ENCODE results near the gene TFF2. TPM values are rescaled to one million over a fixed set of nuclear protein-coding genes. Genes with fewer than 3 reads are reported as not detected.
A peak's percentile ranks its signal among the peaks of the same experiment; 100 is the strongest.

The TFF2 gene
- total and polyA plus RNA-seq, 3 experiments from 2014 or later = not detected

DNA sequence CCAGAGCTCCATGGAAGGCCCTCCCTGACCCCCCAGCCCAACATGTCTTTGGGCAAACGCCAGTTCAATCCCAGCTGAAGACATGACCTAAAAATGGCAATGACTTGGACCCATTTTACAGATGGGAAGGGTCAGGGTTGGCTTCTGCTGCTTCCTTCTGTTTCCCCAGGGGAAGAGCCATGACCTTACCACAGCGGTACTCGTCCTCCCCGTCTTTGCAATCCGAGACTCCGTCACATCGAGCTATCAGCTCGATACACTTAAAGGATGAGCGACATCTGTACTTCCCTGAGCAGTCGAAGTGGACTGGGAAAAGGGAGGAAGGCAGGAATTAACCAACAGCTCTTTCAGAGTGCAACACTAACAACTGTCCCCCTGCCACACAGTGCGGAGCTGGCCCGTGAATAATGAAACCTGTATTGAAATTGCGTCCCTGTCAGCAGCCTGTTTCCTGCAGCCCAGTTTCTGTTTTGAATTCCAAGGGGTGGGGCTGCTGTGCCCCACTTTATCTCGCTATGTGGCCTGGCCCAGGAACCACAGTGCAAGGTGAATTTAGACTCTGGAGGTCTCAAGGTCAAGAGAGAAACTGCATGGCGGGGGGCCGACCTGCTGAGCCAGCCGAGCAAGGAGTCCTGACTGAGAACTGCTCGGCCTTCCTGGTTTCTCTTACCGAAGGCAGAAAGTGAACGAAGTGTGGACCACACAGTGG is 38.1 kb upstream of the TFF2 start:
- no peaks in the 10 kb centered on the region for H3K36me3 ChIP-seq (ENCODE audit: insufficient read depth, low read length)
- CTCF ChIA-PET = no interaction called here
- Mint-ChIP-seq H3K27ac (peak overlapping the region in 7 of 8 donors; percentile 23 to 87 (median 79)), H3K9me3 (peaks cover 0 to 3% (median 2%) of the 10 kb centered on the region in 5 donors), H3K36me3 (peaks cover 0 to 2% (median 0%) of the 10 kb centered on the region in 3 donors), H3K27me3 (peaks cover 0 to 7% of the 10 kb centered on the region in 2 donors), H3K4me3 (peak overlapping the region; percentile 23 to 83 (median 67)), H3K4me1 (peaks cover 38 to 57% (median 48%) of the 10 kb centered on the region in 3 donors)
- no peak overlapping the region for H3K27ac ChIP-seq (ENCODE audit: low read depth, low read length)
- no peak overlapping the region for H3K4me3 ChIP-seq (ENCODE audit: low read length)
- H3K9me3 ChIP-seq (ENCODE audit: low read length) = no peaks in the 10 kb centered on the region
- POLR2A ChIA-PET = no interaction called here
- H3K4me1 ChIP-seq (ENCODE audit: insufficient read depth, low read length) = peaks cover 45% of the 10 kb centered on the region
- DNase-seq = peak in 2 of 5 donors; percentile 17 to 25
- H3K27me3 ChIP-seq (ENCODE audit: insufficient read depth, low read length, poor library complexity, severe bottlenecking) = no peaks in the 10 kb centered on the region

DNA sequence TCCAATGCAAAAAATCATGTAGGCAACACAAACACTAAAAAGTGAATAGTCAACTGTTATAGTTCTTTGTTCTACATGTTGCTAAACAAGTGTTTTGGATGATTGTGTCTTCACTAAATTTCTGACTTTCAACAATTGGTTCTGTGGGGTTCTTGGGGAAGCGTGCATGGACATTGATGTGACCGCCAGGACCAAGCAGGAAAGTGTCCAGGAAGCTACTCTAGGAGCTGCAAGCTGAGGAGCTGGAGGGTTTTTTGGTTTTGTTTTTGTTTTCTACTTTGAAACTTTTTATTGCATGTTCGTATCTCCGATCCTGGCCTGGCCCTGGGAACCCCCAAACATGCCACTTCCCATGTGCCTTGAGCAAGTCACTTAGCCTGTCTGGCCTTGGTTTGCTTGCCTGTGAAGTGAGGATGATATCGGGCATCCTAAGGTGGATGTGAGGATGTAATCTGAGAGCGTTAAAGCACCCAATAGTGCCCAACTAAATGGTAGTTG is 37.1 kb upstream of the TFF2 start:
- no peaks in the 10 kb centered on the region for H3K36me3 ChIP-seq (ENCODE audit: insufficient read depth, low read length)
- H3K9me3 Mint-ChIP-seq = peaks cover 0 to 3% (median 2%) of the 10 kb centered on the region in 5 donors
- H3K27ac ChIP-seq (ENCODE audit: low read depth, low read length) = no peak overlapping the region
- H3K4me1 Mint-ChIP-seq = peaks cover 33 to 51% (median 39%) of the 10 kb centered on the region in 3 donors
- H3K9me3 ChIP-seq (ENCODE audit: low read length) = no peaks in the 10 kb centered on the region
- no peak overlapping the region for H3K4me3 ChIP-seq (ENCODE audit: low read length)
- H3K4me3 Mint-ChIP-seq = no peak overlapping the region
- ChIA-PET CTCF (no interaction called here), POLR2A (no interaction called here)
- peaks cover 0 to 2% (median 0%) of the 10 kb centered on the region in 3 donors for H3K36me3 Mint-ChIP-seq
- peaks cover 35% of the 10 kb centered on the region for H3K4me1 ChIP-seq (ENCODE audit: insufficient read depth, low read length)
- peak overlapping the region in 1 of 8 donors; percentile 79 for H3K27ac Mint-ChIP-seq
- no peak for DNase-seq
- H3K27me3 Mint-ChIP-seq = peaks cover 0 to 7% of the 10 kb centered on the region in 2 donors
- no peaks in the 10 kb centered on the region for H3K27me3 ChIP-seq (ENCODE audit: insufficient read depth, low read length, poor library complexity, severe bottlenecking)

- POLR2A ChIA-PET = interaction anchor here (0.5 kb wide), 1 partner anchor 8 kb away, joined by 5 read pairs; no protein-coding TSS in a partner anchor
- CTCF ChIA-PET = no interaction called here
- Histone ChIP-seq H3K36me3 (ENCODE audit: insufficient read depth, low read length) (no peaks in the 10 kb centered on the region), H3K27me3 (ENCODE audit: insufficient read depth, low read length, poor library complexity, severe bottlenecking) (no peaks in the 10 kb centered on the region), H3K27ac (ENCODE audit: low read depth, low read length) (no peak overlapping the region), H3K4me1 (ENCODE audit: insufficient read depth, low read length) (peaks cover 27% of the 10 kb centered on the region), H3K4me3 (ENCODE audit: low read length) (no peak overlapping the region), H3K9me3 (ENCODE audit: low read length) (peaks cover under 1% of the 10 kb centered on the region)
- H3K36me3 Mint-ChIP-seq = peaks cover 0 to 6% (median 2%) of the 10 kb centered on the region in 3 donors
- peaks cover 0 to 7% (median 6%) of the 10 kb centered on the region in 5 donors for H3K9me3 Mint-ChIP-seq
- H3K4me3 Mint-ChIP-seq = no peak overlapping the region
- DNase-seq = no peak
- H3K4me1 Mint-ChIP-seq = peaks cover 28 to 44% (median 31%) of the 10 kb centered on the region in 3 donors
- H3K27me3 Mint-ChIP-seq = peaks cover 0 to 7% of the 10 kb centered on the region in 2 donors
- H3K27ac Mint-ChIP-seq = peak overlapping the region in 1 of 8 donors; percentile 52
Observed at GRCh38 chr21:42387164-42387563, 36.4 kb upstream of the TFF2 start.

GRCh38 chr21:42386034-42386591 is 35.3 kb upstream of the TFF2 start:
- no peaks in the 10 kb centered on the region for H3K36me3 ChIP-seq (ENCODE audit: insufficient read depth, low read length)
- Mint-ChIP-seq H3K36me3 (peaks cover 0 to 12% (median 2%) of the 10 kb centered on the region in 3 donors), H3K4me3 (no peak overlapping the region), H3K27me3 (peaks cover 0 to 7% of the 10 kb centered on the region in 2 donors), H3K4me1 (peaks cover 24 to 40% (median 25%) of the 10 kb centered on the region in 3 donors), H3K9me3 (peaks cover 6 to 16% (median 13%) of the 10 kb centered on the region in 5 donors), H3K27ac (peak overlapping the region in 1 of 8 donors; percentile 59)
- peaks cover 7% of the 10 kb centered on the region for H3K9me3 ChIP-seq (ENCODE audit: low read length)
- no peak overlapping the region for H3K4me3 ChIP-seq (ENCODE audit: low read length)
- peaks cover 26% of the 10 kb centered on the region for H3K4me1 ChIP-seq (ENCODE audit: insufficient read depth, low read length)
- CTCF ChIA-PET = no interaction called here
- DNase-seq = no peak
- POLR2A ChIA-PET = no interaction called here
- no peak overlapping the region for H3K27ac ChIP-seq (ENCODE audit: low read depth, low read length)
- H3K27me3 ChIP-seq (ENCODE audit: insufficient read depth, low read length, poor library complexity, severe bottlenecking) = no peaks in the 10 kb centered on the region

- Histone ChIP-seq H3K4me1 (ENCODE audit: insufficient read depth, low read length) (peaks cover 26% of the 10 kb centered on the region), H3K36me3 (ENCODE audit: insufficient read depth, low read length) (no peaks in the 10 kb centered on the region), H3K4me3 (ENCODE audit: low read length) (no peak overlapping the region), H3K27me3 (ENCODE audit: insufficient read depth, low read length, poor library complexity, severe bottlenecking) (no peaks in the 10 kb centered on the region), H3K27ac (ENCODE audit: low read depth, low read length) (no peak overlapping the region), H3K9me3 (ENCODE audit: low read length) (peaks cover 7% of the 10 kb centered on the region)
- Mint-ChIP-seq H3K27me3 (peaks cover 0 to 6% of the 10 kb centered on the region in 2 donors), H3K36me3 (peaks cover 0 to 12% (median 2%) of the 10 kb centered on the region in 3 donors), H3K4me3 (no peak overlapping the region), H3K9me3 (peaks cover 6 to 16% (median 13%) of the 10 kb centered on the region in 5 donors), H3K4me1 (peaks cover 22 to 36% (median 23%) of the 10 kb centered on the region in 3 donors), H3K27ac (peak overlapping the region in 1 of 8 donors; percentile 90)
- ChIA-PET CTCF (no interaction called here), POLR2A (no interaction called here)
- no peak for DNase-seq
Observed at GRCh38 chr21:42385619-42386018, 34.8 kb upstream of the TFF2 start.

- H3K4me1 ChIP-seq (ENCODE audit: insufficient read depth, low read length) = peaks cover 23% of the 10 kb centered on the region
- CTCF ChIA-PET = interaction anchor here (2.6 kb wide), 1 partner anchor 37 kb away, joined by 7 read pairs; no protein-coding TSS in a partner anchor
- H3K36me3 ChIP-seq (ENCODE audit: insufficient read depth, low read length) = no peaks in the 10 kb centered on the region
- H3K27ac ChIP-seq (ENCODE audit: low read depth, low read length) = no peak overlapping the region
- H3K4me3 ChIP-seq (ENCODE audit: low read length) = no peak overlapping the region
- peak overlapping the region in 4 of 8 donors; percentile 49 to 90 (median 64) for H3K27ac Mint-ChIP-seq
- POLR2A ChIA-PET = no interaction called here
- H3K9me3 ChIP-seq (ENCODE audit: low read length) = peaks cover 7% of the 10 kb centered on the region
- DNase-seq = no peak
- H3K36me3 Mint-ChIP-seq = peaks cover 0 to 12% (median 2%) of the 10 kb centered on the region in 3 donors
- H3K4me3 Mint-ChIP-seq = peak overlapping the region in 2 of 7 donors; percentile 24 to 26
- H3K27me3 ChIP-seq (ENCODE audit: insufficient read depth, low read length, poor library complexity, severe bottlenecking) = no peaks in the 10 kb centered on the region
- H3K9me3 Mint-ChIP-seq = peaks cover 6 to 17% (median 13%) of the 10 kb centered on the region in 5 donors
- H3K27me3 Mint-ChIP-seq = peaks cover 0 to 5% of the 10 kb centered on the region in 2 donors
- H3K4me1 Mint-ChIP-seq = peaks cover 21 to 36% (median 21%) of the 10 kb centered on the region in 3 donors
Observed at GRCh38 chr21:42384989-42385388, 34.2 kb upstream of the TFF2 start.

GRCh38 chr21:42384156-42384945 is 33.6 kb upstream of the TFF2 start:
- H3K4me1 Mint-ChIP-seq = peaks cover 15 to 30% (median 17%) of the 10 kb centered on the region in 3 donors
- CTCF ChIA-PET = interaction anchor here (2.6 kb wide), 1 partner anchor 38 kb away, joined by 7 read pairs; no protein-coding TSS in a partner anchor

More at GRCh38 chr21:42384156-42384945, 33.6 kb upstream of the TFF2 start:
- no peak overlapping the region for H3K27ac ChIP-seq (ENCODE audit: low read depth, low read length)
- peak overlapping the region in 3 of 8 donors; percentile 32 to 68 (median 33) for H3K27ac Mint-ChIP-seq
- peaks cover 0 to 12% (median 2%) of the 10 kb centered on the region in 3 donors for H3K36me3 Mint-ChIP-seq
- H3K9me3 ChIP-seq (ENCODE audit: low read length) = peaks cover 7% of the 10 kb centered on the region
- POLR2A ChIA-PET = no interaction called here
- peaks cover 6 to 17% (median 13%) of the 10 kb centered on the region in 5 donors for H3K9me3 Mint-ChIP-seq
- no peak overlapping the region for H3K4me3 Mint-ChIP-seq
- no peaks in the 10 kb centered on the region for H3K27me3 ChIP-seq (ENCODE audit: insufficient read depth, low read length, poor library complexity, severe bottlenecking)
- H3K4me1 ChIP-seq (ENCODE audit: insufficient read depth, low read length) = peaks cover 16% of the 10 kb centered on the region
- H3K27me3 Mint-ChIP-seq = peaks cover 0 to 5% of the 10 kb centered on the region in 2 donors
- no peak overlapping the region for H3K4me3 ChIP-seq (ENCODE audit: low read length)
- DNase-seq = no peak
- H3K36me3 ChIP-seq (ENCODE audit: insufficient read depth, low read length) = no peaks in the 10 kb centered on the region
